WERI-Rb-1 (cell line): ENCODE measurements around the gene AICDA.

ENCODE experiments used
- DNase-seq: peaks from one replicate; pipeline ENCODE4 v3.0.0-alpha.2; 2020
- H3K27ac ChIP-seq: fragments of 250-450 bp; sonication (Bioruptor Pico); 2 replicates; pipeline ENCODE4 v1.5.1; 2020; ENCODE audit warnings: mild to moderate bottlenecking, moderate library complexity
- H3K27me3 ChIP-seq: fragments of 250-450 bp; sonication (Bioruptor Pico); 2 replicates; pipeline ENCODE4 v1.5.1; 2021; ENCODE audit warnings: mild to moderate bottlenecking, low read depth, moderate library complexity; ENCODE audit not compliant: insufficient read depth, severe bottlenecking
- H3K36me3 ChIP-seq: fragments of 250-450 bp; sonication (Bioruptor Pico); 2 replicates; pipeline ENCODE4 v1.5.1; 2020; ENCODE audit warnings: mild to moderate bottlenecking, moderate library complexity
- H3K4me3 ChIP-seq: 2 replicates; pipeline ENCODE4 v1.5.1; 2011; ENCODE audit warnings: low read depth, mild to moderate bottlenecking, control low read depth, low read length
- H3K9me3 ChIP-seq: fragments of 250-450 bp; sonication (Bioruptor Pico); 2 replicates; pipeline ENCODE4 v1.5.1; 2021; ENCODE audit warnings: mild to moderate bottlenecking, moderate library complexity; ENCODE audit not compliant: severe bottlenecking
- CTCF ChIP-seq: IDR thresholded peaks from 2 replicates; pipeline ENCODE4 v1.5.1; 2011; ENCODE audit warnings: low read depth, mild to moderate bottlenecking, control low read depth, inconsistent platforms, low read length

AICDA gene

GRCh38 chr12:8647968-8648367 is 35.3 kb upstream of the AICDA start:
- no peaks in the 10 kb centered on the region for H3K9me3 ChIP-seq
- H3K27me3 ChIP-seq, result no peaks in the 10 kb centered on the region
- H3K27ac ChIP-seq, result no peak overlapping the region
- H3K4me3 ChIP-seq, result no peak overlapping the region
- DNase-seq, result no peak
- TF ChIP-seq CTCF, result no peak
- no peaks in the 10 kb centered on the region for H3K36me3 ChIP-seq

GRCh38 chr12:8644345-8645248 is 31.9 kb upstream of the AICDA start:
- no peak for TF ChIP-seq CTCF
- no peak for DNase-seq
- no peak overlapping the region for H3K4me3 ChIP-seq
- H3K36me3 ChIP-seq, result no peaks in the 10 kb centered on the region
- no peaks in the 10 kb centered on the region for H3K27me3 ChIP-seq
- no peak overlapping the region for H3K27ac ChIP-seq
- H3K9me3 ChIP-seq, result no peaks in the 10 kb centered on the region

- H3K9me3 ChIP-seq, result no peaks in the 10 kb centered on the region
- no peaks in the 10 kb centered on the region for H3K27me3 ChIP-seq
- TF ChIP-seq CTCF, result no peak
- no peak overlapping the region for H3K27ac ChIP-seq
- no peak overlapping the region for H3K4me3 ChIP-seq
- no peak for DNase-seq
- no peaks in the 10 kb centered on the region for H3K36me3 ChIP-seq
Measured at GRCh38 chr12:8642775-8643174, 30.1 kb upstream of the AICDA start.

- no peak for TF ChIP-seq CTCF
- H3K9me3 ChIP-seq, result no peaks in the 10 kb centered on the region
- H3K36me3 ChIP-seq, result no peaks in the 10 kb centered on the region
- H3K4me3 ChIP-seq, result no peak overlapping the region
- H3K27ac ChIP-seq, result no peak overlapping the region
- no peak for DNase-seq
- H3K27me3 ChIP-seq, result no peaks in the 10 kb centered on the region
Measured at GRCh38 chr12:8639936-8640335, 27.3 kb upstream of the AICDA start.

GRCh38 chr12:8638951-8639350 is 26.3 kb upstream of the AICDA start:
- Histone ChIP-seq H3K36me3 (no peaks in the 10 kb centered on the region), H3K9me3 (no peaks in the 10 kb centered on the region), H3K4me3 (no peak overlapping the region), H3K27me3 (no peaks in the 10 kb centered on the region), H3K27ac (no peak overlapping the region)
- no peak for TF ChIP-seq CTCF
- DNase-seq, result no peak

GRCh38 chr12:8637666-8638065 is 25.0 kb upstream of the AICDA start:
- no peaks in the 10 kb centered on the region for H3K9me3 ChIP-seq
- DNase-seq, result no peak
- no peaks in the 10 kb centered on the region for H3K27me3 ChIP-seq
- H3K36me3 ChIP-seq, result no peaks in the 10 kb centered on the region
- TF ChIP-seq CTCF, result no peak
- no peak overlapping the region for H3K27ac ChIP-seq
- no peak overlapping the region for H3K4me3 ChIP-seq
